Measurements from ENCODE around the gene COX5A. TPM values are rescaled to one million over a fixed set of nuclear protein-coding genes. Genes with fewer than 3 reads are reported as not detected.

COX5A gene
- 126 to 133 TPM (median 131 TPM) in 3 replicates for total RNA-seq
- long read RNA-seq, transcript COX5A-201 (5 exons, 1,268 nt) = major isoform, 97 of 104 reads
- long read RNA-seq, partial matches to known transcripts = 1 of 104 reads
- long read RNA-seq, other reads (novel, unspliced or antisense) = 4 of 104 reads

DNA sequence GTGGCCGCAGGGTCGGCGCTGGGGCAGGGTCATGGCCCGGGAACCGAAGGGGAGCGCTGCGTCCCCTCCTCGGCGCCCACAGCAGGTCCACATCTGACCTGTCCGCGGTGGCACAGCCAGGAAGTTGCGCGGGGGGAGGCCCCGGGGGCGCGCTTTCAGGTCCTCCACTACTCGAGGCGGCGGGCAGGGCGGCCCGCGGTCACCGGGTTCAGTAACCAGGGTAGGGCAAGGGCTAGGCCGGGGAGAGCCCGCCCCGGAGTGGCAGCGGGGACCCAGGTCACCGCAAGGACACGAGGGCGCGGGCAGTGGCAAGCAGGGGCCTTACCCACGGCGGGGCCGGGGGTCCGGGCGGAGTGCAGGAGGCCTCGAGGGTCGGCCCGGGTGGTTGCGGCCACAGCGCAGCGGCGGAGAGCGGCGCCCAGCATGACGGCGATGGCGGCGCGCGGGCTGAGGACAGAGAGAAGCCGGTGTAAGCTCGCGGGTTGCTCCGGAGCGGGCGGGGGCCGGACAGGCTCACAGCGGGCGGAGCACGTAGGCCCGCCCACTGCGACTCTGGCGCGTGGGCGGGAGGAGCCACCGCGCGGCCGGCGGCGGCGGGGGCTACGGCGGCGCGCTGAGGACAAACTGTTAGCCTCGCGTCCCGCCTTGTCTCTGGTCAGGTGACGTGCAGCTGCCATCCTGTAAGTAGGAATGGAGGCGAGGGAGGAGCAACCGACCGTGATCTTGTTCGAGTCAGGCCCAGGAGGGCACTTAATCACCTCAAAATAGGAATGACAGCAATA, at the start of gene COX5A:
TSS of gene COX5A (minus strand) at position 484 of the 782 bp plus-strand sequence. CDS start at position 425, 59 bp downstream.
- Mint-ChIP-seq H3K9me3 (ENCODE audit: low read depth) (no peaks in the 10 kb centered on the region), H3K4me1 (ENCODE audit: low read depth) (peaks cover 16% of the 10 kb centered on the region), H3K36me3 (ENCODE audit: low read depth) (no peaks in the 10 kb centered on the region), H3K4me3 (ENCODE audit: unreplicated experiment) (peak within 1 kb of the TSS; percentile 81), H3K27ac (ENCODE audit: unreplicated experiment) (peak within 1 kb of the TSS; percentile 91), H3K27me3 (ENCODE audit: low read depth) (no peaks in the 10 kb centered on the region)
- TF ChIP-seq, protein P1, sequence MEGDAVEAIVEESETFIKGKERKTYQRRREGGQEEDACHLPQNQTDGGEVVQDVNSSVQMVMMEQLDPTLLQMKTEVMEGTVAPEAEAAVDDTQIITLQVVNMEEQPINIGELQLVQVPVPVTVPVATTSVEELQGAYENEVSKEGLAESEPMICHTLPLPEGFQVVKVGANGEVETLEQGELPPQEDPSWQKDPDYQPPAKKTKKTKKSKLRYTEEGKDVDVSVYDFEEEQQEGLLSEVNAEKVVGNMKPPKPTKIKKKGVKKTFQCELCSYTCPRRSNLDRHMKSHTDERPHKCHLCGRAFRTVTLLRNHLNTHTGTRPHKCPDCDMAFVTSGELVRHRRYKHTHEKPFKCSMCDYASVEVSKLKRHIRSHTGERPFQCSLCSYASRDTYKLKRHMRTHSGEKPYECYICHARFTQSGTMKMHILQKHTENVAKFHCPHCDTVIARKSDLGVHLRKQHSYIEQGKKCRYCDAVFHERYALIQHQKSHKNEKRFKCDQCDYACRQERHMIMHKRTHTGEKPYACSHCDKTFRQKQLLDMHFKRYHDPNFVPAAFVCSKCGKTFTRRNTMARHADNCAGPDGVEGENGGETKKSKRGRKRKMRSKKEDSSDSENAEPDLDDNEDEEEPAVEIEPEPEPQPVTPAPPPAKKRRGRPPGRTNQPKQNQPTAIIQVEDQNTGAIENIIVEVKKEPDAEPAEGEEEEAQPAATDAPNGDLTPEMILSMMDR (IDR thresholded peaks at IDR 0.05) = no peak
- DNase-seq (ENCODE audit: low spot score) = peak; percentile 97

DNA sequence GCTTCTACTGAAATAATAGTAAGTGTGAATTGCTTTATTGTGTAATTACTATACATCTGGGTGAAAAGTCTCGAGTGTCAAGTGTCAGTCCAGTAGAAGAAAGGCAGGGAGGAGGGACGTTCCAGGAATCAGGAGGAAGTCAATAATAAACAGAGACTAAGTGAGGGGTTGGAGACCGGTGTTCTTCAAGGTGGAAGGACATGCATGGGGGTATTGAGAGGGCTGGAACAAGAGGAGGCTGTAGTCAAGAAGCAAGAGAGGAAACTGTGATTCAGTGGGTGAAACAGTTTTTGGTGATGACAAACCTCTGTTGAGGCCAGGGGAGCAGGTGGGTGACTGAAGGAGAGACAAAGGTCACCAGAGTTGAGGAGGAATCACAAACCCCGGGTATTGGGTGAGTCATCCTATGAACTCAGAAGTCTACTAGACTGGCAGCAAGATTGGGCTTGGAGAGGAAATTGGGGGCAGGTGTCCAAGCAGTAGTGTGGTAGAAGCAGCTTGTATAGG, 45.9 kb upstream of the COX5A start:
- no peak for DNase-seq (ENCODE audit: low spot score)
- peaks cover 31% of the 10 kb centered on the region for H3K27me3 Mint-ChIP-seq (ENCODE audit: low read depth)
- H3K36me3 Mint-ChIP-seq (ENCODE audit: low read depth) = peaks cover 4% of the 10 kb centered on the region
- H3K9me3 Mint-ChIP-seq (ENCODE audit: low read depth) = no peaks in the 10 kb centered on the region
- H3K27ac Mint-ChIP-seq (ENCODE audit: unreplicated experiment) = no peak overlapping the region
- H3K4me1 Mint-ChIP-seq (ENCODE audit: low read depth) = no peaks in the 10 kb centered on the region
- TF ChIP-seq, protein P1 (IDR thresholded peaks at IDR 0.05) = no peak
- H3K4me3 Mint-ChIP-seq (ENCODE audit: unreplicated experiment) = no peak overlapping the region

- DNase-seq (ENCODE audit: low spot score) = no peak
- H3K27ac Mint-ChIP-seq (ENCODE audit: unreplicated experiment) = no peak overlapping the region
- H3K36me3 Mint-ChIP-seq (ENCODE audit: low read depth) = peaks cover 4% of the 10 kb centered on the region
- no peaks in the 10 kb centered on the region for H3K9me3 Mint-ChIP-seq (ENCODE audit: low read depth)
- no peak overlapping the region for H3K4me3 Mint-ChIP-seq (ENCODE audit: unreplicated experiment)
- no peaks in the 10 kb centered on the region for H3K4me1 Mint-ChIP-seq (ENCODE audit: low read depth)
- peaks cover 27% of the 10 kb centered on the region for H3K27me3 Mint-ChIP-seq (ENCODE audit: low read depth)
- TF ChIP-seq, protein P1 (IDR thresholded peaks at IDR 0.05) = no peak
Measured at GRCh38 chr15:74982183-74982582, 44.3 kb upstream of the COX5A start.

DNA sequence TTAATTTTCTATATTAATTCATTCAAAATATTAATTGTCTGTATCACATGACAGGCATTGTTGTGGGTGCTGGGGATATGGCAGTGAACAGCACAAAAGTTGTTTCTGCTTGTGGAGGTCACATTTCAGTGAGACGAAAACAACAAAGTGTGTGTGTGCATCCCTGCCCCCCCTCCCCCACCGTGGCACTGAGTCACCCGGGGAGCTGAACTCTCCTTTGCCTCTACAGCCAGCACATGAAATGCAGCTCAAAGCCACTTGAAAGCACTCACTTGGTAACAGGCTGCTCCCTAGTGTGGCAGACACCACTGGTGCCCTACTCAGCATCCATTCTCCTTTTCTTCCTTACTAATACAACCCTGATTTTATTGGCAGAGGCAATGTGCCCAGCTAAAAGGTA, 40.6 kb upstream of the COX5A start:
- TF ChIP-seq, protein P1 (IDR thresholded peaks at IDR 0.05) = no peak
- Mint-ChIP-seq H3K27me3 (ENCODE audit: low read depth) (peaks cover 6% of the 10 kb centered on the region), H3K4me3 (ENCODE audit: unreplicated experiment) (no peak overlapping the region), H3K27ac (ENCODE audit: unreplicated experiment) (no peak overlapping the region), H3K36me3 (ENCODE audit: low read depth) (no peaks in the 10 kb centered on the region), H3K9me3 (ENCODE audit: low read depth) (no peaks in the 10 kb centered on the region), H3K4me1 (ENCODE audit: low read depth) (no peaks in the 10 kb centered on the region)
- no peak for DNase-seq (ENCODE audit: low spot score)

GRCh38 chr15:74978077-74978476, 40.2 kb upstream of the COX5A start:
- DNase-seq (ENCODE audit: low spot score) = no peak
- Mint-ChIP-seq H3K4me3 (ENCODE audit: unreplicated experiment) (no peak overlapping the region), H3K27me3 (ENCODE audit: low read depth) (peaks cover 6% of the 10 kb centered on the region), H3K36me3 (ENCODE audit: low read depth) (no peaks in the 10 kb centered on the region), H3K27ac (ENCODE audit: unreplicated experiment) (no peak overlapping the region), H3K4me1 (ENCODE audit: low read depth) (no peaks in the 10 kb centered on the region), H3K9me3 (ENCODE audit: low read depth) (no peaks in the 10 kb centered on the region)
- TF ChIP-seq, protein P1 (IDR thresholded peaks at IDR 0.05) = no peak

All from chondrocyte (in vitro differentiated cells).